Skin epidermis (tissue), 12 donors: ENCODE measurements around the gene CCNT2.
A peak's percentile ranks its signal among the peaks of the same experiment; 100 is the strongest.

ENCODE experiments used
- H3K27ac ChIP-seq, 21 experiments: fragments of 200-600 bp; sonication (generic) in 11 of 21; one replicate each; pipeline ENCODE4 v1.5.0; 2020; ENCODE audit warnings: mild to moderate bottlenecking in 3 of 21, inconsistent platforms in 2 of 21, moderate library complexity in 2 of 21
- H3K4me3 ChIP-seq, 7 experiments: fragments of 200-600 bp; sonication (generic) in 2 of 7; one replicate each; pipeline ENCODE4 v1.5.0; 2020; ENCODE audit warnings: inconsistent platforms in 2 of 7, mild to moderate bottlenecking in 2 of 7, moderate library complexity in 1 of 7

The CCNT2 gene

GRCh38 chr2:134917888-134918525 lies 615 bp upstream of the CCNT2 start:
- peak overlapping the region; percentile 88 to 99 (median 98) for H3K27ac ChIP-seq

GRCh38 chr2:134919341-134920210 lies 954 bp downstream of the CCNT2 start:
- H3K4me3 ChIP-seq, result peak overlapping the region; percentile 76 to 96 (median 87)
- H3K27ac ChIP-seq, result peak overlapping the region; percentile 88 to 99 (median 98)

More at GRCh38 chr2:134917888-134918525, 615 bp upstream of the CCNT2 start:
- H3K4me3 ChIP-seq, result peak overlapping the region; percentile 76 to 96 (median 87)

- H3K27ac ChIP-seq, result no peak overlapping the region
- H3K4me3 ChIP-seq, result no peak overlapping the region
Observed at GRCh38 chr2:134924912-134925311, 6.3 kb downstream of the CCNT2 start.

- Histone ChIP-seq H3K27ac (no peak overlapping the region), H3K4me3 (no peak overlapping the region)
Observed at GRCh38 chr2:134926231-134926931, 7.8 kb downstream of the CCNT2 start.

- H3K27ac ChIP-seq, result no peak overlapping the region
Observed at GRCh38 chr2:134927195-134927594, 8.6 kb downstream of the CCNT2 start.

GRCh38 chr2:134932864-134933526 lies 14.4 kb downstream of the CCNT2 start:
- no peak overlapping the region for H3K27ac ChIP-seq
- H3K4me3 ChIP-seq, result no peak overlapping the region

More at GRCh38 chr2:134927195-134927594, 8.6 kb downstream of the CCNT2 start:
- H3K4me3 ChIP-seq, result no peak overlapping the region

GRCh38 chr2:134933732-134934131 lies 15.1 kb downstream of the CCNT2 start:
- Histone ChIP-seq H3K4me3 (no peak overlapping the region), H3K27ac (no peak overlapping the region)

- no peak overlapping the region for H3K4me3 ChIP-seq
- no peak overlapping the region for H3K27ac ChIP-seq
Observed at GRCh38 chr2:134934150-134934549, 15.5 kb downstream of the CCNT2 start.

- H3K4me3 ChIP-seq, result no peak overlapping the region
- no peak overlapping the region for H3K27ac ChIP-seq
Observed at GRCh38 chr2:134934641-134935040, 16.0 kb downstream of the CCNT2 start.

GRCh38 chr2:134936691-134937090 lies 18.1 kb downstream of the CCNT2 start:
- H3K27ac ChIP-seq, result no peak overlapping the region
- no peak overlapping the region for H3K4me3 ChIP-seq

- H3K27ac ChIP-seq, result no peak overlapping the region
- no peak overlapping the region for H3K4me3 ChIP-seq
Observed at GRCh38 chr2:134943540-134943939, 24.9 kb downstream of the CCNT2 start.

- H3K4me3 ChIP-seq, result no peak overlapping the region
- no peak overlapping the region for H3K27ac ChIP-seq
Observed at GRCh38 chr2:134944975-134945374, 26.4 kb downstream of the CCNT2 start.

- Histone ChIP-seq H3K4me3 (no peak overlapping the region), H3K27ac (no peak overlapping the region)
Observed at GRCh38 chr2:134946073-134946472, 27.5 kb downstream of the CCNT2 start.

- H3K4me3 ChIP-seq, result no peak overlapping the region
Observed at GRCh38 chr2:134949981-134950708, 31.5 kb downstream of the CCNT2 start.

GRCh38 chr2:134950886-134951285 lies 32.3 kb downstream of the CCNT2 start:
- no peak overlapping the region for H3K4me3 ChIP-seq
- no peak overlapping the region for H3K27ac ChIP-seq

More at GRCh38 chr2:134949981-134950708, 31.5 kb downstream of the CCNT2 start:
- no peak overlapping the region for H3K27ac ChIP-seq

- no peak overlapping the region for H3K4me3 ChIP-seq
- H3K27ac ChIP-seq, result no peak overlapping the region
Observed at GRCh38 chr2:134952608-134953007, 34.0 kb downstream of the CCNT2 start.

- Histone ChIP-seq H3K4me3 (no peak overlapping the region), H3K27ac (no peak overlapping the region)
Observed at GRCh38 chr2:134954065-134954464, 35.4 kb downstream of the CCNT2 start.

- H3K4me3 ChIP-seq, result no peak overlapping the region
- H3K27ac ChIP-seq, result no peak overlapping the region
Observed at GRCh38 chr2:134955744-134956143, 37.1 kb downstream of the CCNT2 start.

- Histone ChIP-seq H3K27ac (no peak overlapping the region), H3K4me3 (no peak overlapping the region)
Observed at GRCh38 chr2:134957477-134957876, 38.9 kb downstream of the CCNT2 start.
